OCI-LY7 (cell line): ENCODE results near the gene PLEKHG4.

ENCODE experiments used
- EZH2phosphoT487 ChIP-seq: fragments of 200-600 bp; sonication (generic); IDR thresholded peaks from 2 replicates; pipeline ENCODE4 v1.6.1; 2018; ENCODE audit warnings: low read depth, borderline replicate concordance, mild to moderate bottlenecking, mixed run types, antibody characterized with exemption, low read length, moderate library complexity, mixed read lengths
- TF ChIP-seq, protein P1 (sequence below): fragments of 200-600 bp; sonication (generic); conservative IDR thresholded peaks from 2 replicates; pipeline ENCODE4 v1.5.1; 2014; ENCODE audit warnings: mild to moderate bottlenecking, antibody characterized with exemption, low read length, moderate library complexity, mixed read lengths

GRCh38 chr16:67275321-67275720 lies 4.0 kb upstream of the PLEKHG4 start:
- TF ChIP-seq, protein P1, sequence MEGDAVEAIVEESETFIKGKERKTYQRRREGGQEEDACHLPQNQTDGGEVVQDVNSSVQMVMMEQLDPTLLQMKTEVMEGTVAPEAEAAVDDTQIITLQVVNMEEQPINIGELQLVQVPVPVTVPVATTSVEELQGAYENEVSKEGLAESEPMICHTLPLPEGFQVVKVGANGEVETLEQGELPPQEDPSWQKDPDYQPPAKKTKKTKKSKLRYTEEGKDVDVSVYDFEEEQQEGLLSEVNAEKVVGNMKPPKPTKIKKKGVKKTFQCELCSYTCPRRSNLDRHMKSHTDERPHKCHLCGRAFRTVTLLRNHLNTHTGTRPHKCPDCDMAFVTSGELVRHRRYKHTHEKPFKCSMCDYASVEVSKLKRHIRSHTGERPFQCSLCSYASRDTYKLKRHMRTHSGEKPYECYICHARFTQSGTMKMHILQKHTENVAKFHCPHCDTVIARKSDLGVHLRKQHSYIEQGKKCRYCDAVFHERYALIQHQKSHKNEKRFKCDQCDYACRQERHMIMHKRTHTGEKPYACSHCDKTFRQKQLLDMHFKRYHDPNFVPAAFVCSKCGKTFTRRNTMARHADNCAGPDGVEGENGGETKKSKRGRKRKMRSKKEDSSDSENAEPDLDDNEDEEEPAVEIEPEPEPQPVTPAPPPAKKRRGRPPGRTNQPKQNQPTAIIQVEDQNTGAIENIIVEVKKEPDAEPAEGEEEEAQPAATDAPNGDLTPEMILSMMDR = no peak
- no peak for TF ChIP-seq EZH2phosphoT487
